LNCAP (cell line): ENCODE results near the gene PLEKHH1.

Experiments
- TF ChIP-seq, protein P1 (sequence below): fragments of 450-650 bp; IDR thresholded peaks from 2 replicates; pipeline ENCODE4 v1.5.1; 2017; ENCODE audit warnings: mild to moderate bottlenecking

The PLEKHH1 gene

DNA sequence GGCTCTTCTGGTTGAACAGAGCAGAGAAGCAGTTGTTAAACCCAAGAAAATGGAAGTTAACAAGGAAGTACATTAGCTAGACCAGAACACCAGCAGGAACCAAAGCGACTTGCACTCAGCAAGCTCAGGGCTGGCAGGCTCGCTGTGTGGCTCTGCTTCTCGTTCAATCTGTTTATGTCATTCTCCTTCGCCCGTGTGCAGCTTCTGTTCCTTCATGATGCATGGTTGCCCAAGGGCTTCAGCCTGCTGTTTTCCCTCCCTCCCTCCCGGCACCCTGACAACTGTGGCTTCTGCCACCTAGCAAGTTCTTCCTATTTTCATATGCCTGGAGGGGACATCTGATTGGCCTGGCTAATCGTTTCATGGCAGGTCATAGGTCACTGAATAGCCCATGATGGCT lies 41.7 kb downstream of the PLEKHH1 start:
- TF ChIP-seq, protein P1, sequence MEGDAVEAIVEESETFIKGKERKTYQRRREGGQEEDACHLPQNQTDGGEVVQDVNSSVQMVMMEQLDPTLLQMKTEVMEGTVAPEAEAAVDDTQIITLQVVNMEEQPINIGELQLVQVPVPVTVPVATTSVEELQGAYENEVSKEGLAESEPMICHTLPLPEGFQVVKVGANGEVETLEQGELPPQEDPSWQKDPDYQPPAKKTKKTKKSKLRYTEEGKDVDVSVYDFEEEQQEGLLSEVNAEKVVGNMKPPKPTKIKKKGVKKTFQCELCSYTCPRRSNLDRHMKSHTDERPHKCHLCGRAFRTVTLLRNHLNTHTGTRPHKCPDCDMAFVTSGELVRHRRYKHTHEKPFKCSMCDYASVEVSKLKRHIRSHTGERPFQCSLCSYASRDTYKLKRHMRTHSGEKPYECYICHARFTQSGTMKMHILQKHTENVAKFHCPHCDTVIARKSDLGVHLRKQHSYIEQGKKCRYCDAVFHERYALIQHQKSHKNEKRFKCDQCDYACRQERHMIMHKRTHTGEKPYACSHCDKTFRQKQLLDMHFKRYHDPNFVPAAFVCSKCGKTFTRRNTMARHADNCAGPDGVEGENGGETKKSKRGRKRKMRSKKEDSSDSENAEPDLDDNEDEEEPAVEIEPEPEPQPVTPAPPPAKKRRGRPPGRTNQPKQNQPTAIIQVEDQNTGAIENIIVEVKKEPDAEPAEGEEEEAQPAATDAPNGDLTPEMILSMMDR: no peak

DNA sequence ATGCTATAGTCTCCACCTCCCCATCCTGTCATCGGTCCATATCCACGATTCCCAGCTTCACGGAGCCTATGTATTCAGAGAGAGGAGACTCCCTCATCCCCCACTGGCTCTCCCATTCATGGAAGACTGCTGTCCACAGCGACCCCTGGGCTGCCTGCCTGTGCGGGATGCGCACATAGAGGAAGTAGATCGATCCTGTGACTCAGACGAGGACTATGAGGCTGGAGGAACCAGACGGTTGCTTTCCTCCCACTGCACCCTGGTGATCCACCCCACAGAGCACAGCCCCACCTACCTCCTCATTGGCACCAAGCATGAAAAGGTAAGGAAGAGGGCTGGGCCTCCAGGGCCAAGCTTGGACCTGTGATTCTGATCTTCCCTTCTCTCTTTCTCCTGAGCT lies 42.6 kb downstream of the PLEKHH1 start:
- TF ChIP-seq, protein P1: no peak

DNA sequence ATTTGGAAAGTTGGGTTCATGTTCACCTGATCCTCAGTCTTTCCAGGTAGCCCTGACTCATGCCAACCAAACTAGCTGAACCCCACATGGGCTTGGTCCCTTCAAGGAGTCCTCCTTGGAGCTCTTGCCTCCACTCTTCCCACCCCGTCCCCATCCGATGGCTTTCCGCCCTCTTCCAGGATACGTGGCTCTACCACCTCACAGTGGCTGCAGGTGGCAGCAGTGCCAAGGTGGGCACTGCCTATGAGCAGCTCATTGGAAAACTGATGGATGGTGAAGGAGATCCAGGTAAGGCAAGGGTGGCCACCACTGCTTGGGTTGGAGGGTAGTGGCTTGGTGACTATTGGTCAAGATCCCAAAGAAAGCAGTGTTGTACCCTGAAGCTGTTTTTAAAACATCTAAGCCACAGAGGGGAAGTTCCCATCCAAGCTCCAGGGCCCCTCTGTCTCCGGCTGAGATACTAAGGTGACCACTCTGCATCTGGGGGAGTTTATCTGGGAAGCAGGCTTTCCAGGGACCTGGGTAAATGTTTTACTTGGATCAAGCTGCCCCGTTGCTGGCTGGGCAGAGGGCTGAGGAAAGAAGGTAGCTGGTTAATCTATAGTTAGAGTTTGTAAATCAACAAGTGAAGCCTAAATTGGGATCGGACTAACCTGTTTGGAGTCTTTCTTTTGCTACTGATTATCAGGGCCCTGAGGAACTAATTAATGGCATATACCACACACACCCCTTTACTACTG lies 43.3 kb downstream of the PLEKHH1 start:
- TF ChIP-seq, protein P1: no peak

DNA sequence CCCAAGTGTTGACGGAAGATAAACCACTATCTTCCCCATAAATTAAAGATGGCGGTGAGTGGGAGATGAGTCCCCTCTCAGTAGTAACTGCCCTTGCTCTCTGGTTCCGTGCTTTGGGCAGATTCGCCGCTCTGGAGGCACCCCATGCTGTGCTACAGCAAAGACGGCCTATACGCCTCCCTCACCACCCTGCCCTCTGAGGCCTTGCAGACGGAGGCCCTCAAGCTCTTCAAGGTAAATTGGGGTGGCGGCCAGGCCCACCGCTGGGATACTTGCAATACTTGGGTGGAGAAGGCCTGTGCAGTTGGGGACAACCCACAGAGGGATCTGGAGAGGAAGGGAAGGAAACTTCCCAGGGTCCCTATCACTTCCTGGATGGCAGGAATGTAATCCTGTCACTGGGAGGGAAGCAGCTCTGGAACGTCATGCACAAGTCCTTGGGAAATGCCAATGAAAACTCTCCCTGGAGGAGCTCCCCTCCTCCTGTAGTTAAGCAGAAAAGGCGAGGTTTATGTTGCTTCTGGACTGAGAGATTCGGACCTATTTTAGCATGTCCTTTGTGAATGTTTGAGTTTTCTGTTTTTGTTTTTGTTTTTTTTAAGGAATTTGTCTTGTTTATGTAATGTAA lies 44.2 kb downstream of the PLEKHH1 start:
- TF ChIP-seq, protein P1: no peak

DNA sequence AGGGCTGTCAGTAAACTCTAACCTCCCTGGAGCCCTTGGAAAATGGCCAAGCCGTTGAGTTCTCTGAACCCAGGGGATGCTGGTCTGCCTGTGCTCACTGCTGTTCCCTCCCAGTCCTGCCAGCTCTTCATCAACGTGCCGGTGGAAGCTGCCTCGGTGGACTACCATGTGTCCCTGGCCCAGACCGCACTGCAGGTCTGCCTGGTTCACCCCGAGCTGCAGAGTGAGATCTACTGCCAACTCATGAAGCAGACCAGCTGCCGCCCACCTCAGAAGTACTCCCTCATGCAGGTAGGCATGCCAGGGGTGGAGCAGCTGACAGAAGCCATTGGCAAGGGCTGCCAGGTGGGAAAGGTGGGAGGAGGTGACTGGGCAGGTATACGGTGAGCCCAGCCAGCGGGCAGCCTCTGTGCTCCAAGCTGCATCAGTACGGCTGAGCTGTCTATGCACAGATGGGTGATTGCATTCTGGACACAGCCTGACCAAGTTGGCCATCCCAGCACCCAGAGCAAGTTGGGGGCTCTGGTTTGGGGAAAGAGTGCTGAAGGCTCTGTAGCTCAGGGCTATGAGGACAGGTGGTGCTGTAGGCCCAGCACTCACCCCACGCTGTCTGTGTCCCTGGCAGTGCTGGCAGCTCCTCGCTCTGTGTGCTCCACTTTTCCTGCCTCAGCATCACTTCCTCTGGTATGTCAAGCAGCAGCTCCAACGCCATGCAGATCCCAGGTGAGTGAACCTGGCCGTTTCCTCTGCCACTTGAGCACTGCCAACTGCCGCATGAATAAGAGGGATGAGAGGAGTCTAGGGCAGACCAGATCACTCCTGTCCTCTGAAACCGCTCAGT lies 45.0 kb downstream of the PLEKHH1 start:
- TF ChIP-seq, protein P1: no peak

DNA sequence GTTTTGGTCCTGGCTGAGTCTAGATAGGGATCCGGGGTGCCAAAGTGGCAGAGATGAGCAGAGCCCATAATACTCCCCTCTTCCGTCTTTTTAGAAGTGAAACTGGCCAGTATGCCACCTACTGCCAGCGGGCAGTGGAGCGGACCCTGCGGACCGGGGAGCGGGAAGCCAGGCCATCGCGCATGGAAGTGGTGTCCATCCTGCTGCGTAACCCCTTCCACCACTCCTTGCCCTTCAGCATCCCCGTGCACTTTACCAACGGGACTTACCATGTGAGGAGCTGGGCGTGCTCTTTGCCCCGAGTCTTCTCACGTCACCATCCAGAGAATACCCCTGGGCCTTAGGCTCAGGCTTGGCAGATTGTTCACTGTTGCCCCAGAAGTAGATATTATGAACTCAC lies 46.0 kb downstream of the PLEKHH1 start:
- TF ChIP-seq, protein P1: no peak

DNA sequence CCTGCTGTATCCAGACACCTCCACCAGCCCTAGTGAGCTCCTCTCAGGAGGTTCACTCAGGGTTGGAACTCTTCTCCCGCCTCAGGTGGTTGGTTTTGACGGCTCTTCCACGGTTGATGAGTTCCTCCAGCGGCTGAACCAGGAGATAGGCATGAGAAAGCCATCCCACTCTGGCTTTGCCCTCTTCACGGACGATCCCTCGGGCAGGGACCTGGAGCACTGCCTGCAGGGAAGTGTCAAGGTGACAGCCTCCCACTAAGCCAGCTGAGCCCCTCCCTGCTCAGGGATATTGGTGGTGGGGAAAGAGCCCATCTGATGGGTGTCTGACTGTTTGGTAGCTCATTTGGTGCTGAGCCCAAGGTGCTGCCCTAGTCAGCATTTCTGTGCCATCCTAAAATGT lies 46.5 kb downstream of the PLEKHH1 start:
- TF ChIP-seq, protein P1: no peak
